Mesenchymal stem cell (in vitro differentiated cells and primary cell): ENCODE results near the gene SNX25.
A peak's percentile ranks its signal among the peaks of the same experiment; 100 is the strongest.

Experiments
- DNase-seq: peaks from one replicate; pipeline ENCODE4 v3.0.0-alpha.2; 2013
- H2AFZ ChIP-seq: one replicate; pipeline ENCODE4 v1.6.1; 2013; ENCODE audit warnings: low read depth, mild to moderate bottlenecking, control low read depth, inconsistent platforms, low read length, moderate library complexity
- H2AK5ac ChIP-seq: 2 replicates; pipeline ENCODE4 v1.6.1; 2013; ENCODE audit warnings: low read length, moderate library complexity, mild to moderate bottlenecking, inconsistent platforms; ENCODE audit not compliant: severe bottlenecking
- H2BK120ac ChIP-seq: one replicate; pipeline ENCODE4 v1.6.1; 2013; ENCODE audit warnings: low read depth, mild to moderate bottlenecking, inconsistent platforms, low read length, moderate library complexity
- H2BK12ac ChIP-seq, 2 experiments: one replicate each; pipeline ENCODE4 v1.6.1; 2013; ENCODE audit warnings: inconsistent platforms in 2 of 2, low read length in 2 of 2, mild to moderate bottlenecking in 2 of 2, moderate library complexity in 2 of 2, control low read depth in 1 of 2
- H2BK15ac ChIP-seq: one replicate; pipeline ENCODE4 v1.6.1; 2013; ENCODE audit warnings: mild to moderate bottlenecking, low read depth, inconsistent platforms; ENCODE audit not compliant: poor library complexity, severe bottlenecking
- H2BK5ac ChIP-seq: 2 replicates; pipeline ENCODE4 v1.6.1; 2013; ENCODE audit warnings: low read depth, mild to moderate bottlenecking, low read length, control low read depth, inconsistent platforms; ENCODE audit not compliant: poor library complexity, severe bottlenecking
- H3K14ac ChIP-seq, 2 experiments: one replicate each; pipeline ENCODE4 v1.6.1; 2013; ENCODE audit warnings: inconsistent platforms in 2 of 2, low read length in 2 of 2, control low read depth in 1 of 2, mild to moderate bottlenecking in 1 of 2, moderate library complexity in 1 of 2
- H3K18ac ChIP-seq, 2 experiments: one replicate each; pipeline ENCODE4 v1.6.1; 2013; ENCODE audit warnings: inconsistent platforms in 2 of 2, low read length in 2 of 2, control low read depth in 1 of 2, low read depth in 1 of 2, mild to moderate bottlenecking in 1 of 2
- H3K23ac ChIP-seq, 2 experiments: one replicate each; pipeline ENCODE4 v1.6.1; 2013; ENCODE audit warnings: inconsistent platforms in 2 of 2, low read length in 2 of 2, mild to moderate bottlenecking in 2 of 2, moderate library complexity in 2 of 2, control low read depth in 1 of 2
- H3K27ac ChIP-seq: 2 replicates; pipeline ENCODE4 v1.5.1; 2013; ENCODE audit warnings: mild to moderate bottlenecking, moderate library complexity, low read length, control low read depth, inconsistent platforms; ENCODE audit not compliant: poor library complexity, severe bottlenecking
- H3K27me3 ChIP-seq, 2 experiments: 2 replicates each; pipeline versions ENCODE4 v1.6.1 to v1.7.0; 2013; ENCODE audit warnings: low read length in 2 of 2, mild to moderate bottlenecking in 2 of 2, moderate library complexity in 2 of 2, control low read depth in 1 of 2, inconsistent platforms in 1 of 2; ENCODE audit not compliant: control insufficient read depth in 1 of 2, insufficient read depth in 1 of 2
- H3K36me3 ChIP-seq, 2 experiments: 2 replicates each; pipeline versions ENCODE4 v1.6.1 to v1.7.0; 2013; ENCODE audit warnings: low read length in 2 of 2, control low read depth in 1 of 2, inconsistent platforms in 1 of 2, low read depth in 1 of 2, mild to moderate bottlenecking in 1 of 2; ENCODE audit not compliant: insufficient read depth in 2 of 2, control insufficient read depth in 1 of 2
- H3K4ac ChIP-seq, 2 experiments: one replicate each; pipeline ENCODE4 v1.6.1; 2013; ENCODE audit warnings: inconsistent platforms in 2 of 2, low read length in 2 of 2, mild to moderate bottlenecking in 2 of 2, moderate library complexity in 2 of 2, control low read depth in 1 of 2, low read depth in 1 of 2
- H3K4me1 ChIP-seq: 2 replicates; pipeline ENCODE4 v1.6.1; 2013; ENCODE audit warnings: low read depth, low read length, control low read depth; ENCODE audit not compliant: control insufficient read depth, insufficient read depth
- H3K4me2 ChIP-seq: 2 replicates; pipeline ENCODE4 v1.6.1; 2013; ENCODE audit warnings: low read length, mild to moderate bottlenecking, inconsistent platforms; ENCODE audit not compliant: poor library complexity, severe bottlenecking
- H3K4me3 ChIP-seq, 2 experiments: 2 replicates each; pipeline versions ENCODE4 v1.5.1 to v1.7.0; 2013; ENCODE audit warnings: low read length in 2 of 2, mild to moderate bottlenecking in 2 of 2, control low read depth in 1 of 2, low read depth in 1 of 2; ENCODE audit not compliant: insufficient read depth in 1 of 2
- H3K79me1 ChIP-seq: replicated peaks from 2 replicates; pipeline ENCODE4 v1.6.1; 2013; ENCODE audit warnings: mild to moderate bottlenecking, control low read depth, low read length, inconsistent platforms; ENCODE audit not compliant: poor library complexity, severe bottlenecking
- H3K9ac ChIP-seq: 2 replicates; pipeline ENCODE4 v1.7.0; 2013; ENCODE audit warnings: mild to moderate bottlenecking, low read length, moderate library complexity
- H3K9me3 ChIP-seq: 2 replicates; pipeline ENCODE4 v1.7.0; 2013; ENCODE audit warnings: mild to moderate bottlenecking, low read length; ENCODE audit not compliant: control insufficient read depth
- H4K8ac ChIP-seq: one replicate; pipeline ENCODE4 v1.6.1; 2013; ENCODE audit warnings: inconsistent platforms, mild to moderate bottlenecking, low read length, moderate library complexity
- H4K91ac ChIP-seq: one replicate; pipeline ENCODE4 v1.6.1; 2013; ENCODE audit warnings: mild to moderate bottlenecking, low read length, inconsistent platforms
- WGBS: methylation state at CpG from one replicate; pipeline ENCODE4 v1.1.7; 2013; ENCODE audit warnings: mixed read lengths; 5-methylcytosine and 5-hydroxymethylcytosine counted together

Gene SNX25

GRCh38 chr4:185221912-185222311 lies 12.5 kb downstream of the SNX25 start:
- 87% methylated on average over 10 of the region's 10 CpGs for WGBS

GRCh38 chr4:185222598-185222997 lies 13.2 kb downstream of the SNX25 start:
- no peak overlapping the region for H3K14ac ChIP-seq
- peaks cover 22% of the 10 kb centered on the region for H3K79me1 ChIP-seq
- no peak overlapping the region for H2AFZ ChIP-seq
- no peak overlapping the region for H3K4me2 ChIP-seq
- H3K36me3 ChIP-seq: peaks cover 0 to 3% of the 10 kb centered on the region in 2 experiments
- H2BK120ac ChIP-seq: no peak overlapping the region
- no peak overlapping the region for H3K18ac ChIP-seq
- H2BK12ac ChIP-seq: no peak overlapping the region
- no peak overlapping the region for H3K4ac ChIP-seq
- H4K8ac ChIP-seq: no peak overlapping the region
- peak overlapping the region; percentile 46 for H3K9ac ChIP-seq
- H4K91ac ChIP-seq: no peak overlapping the region
- H3K4me3 ChIP-seq: no peak overlapping the region
- H3K9me3 ChIP-seq: no peaks in the 10 kb centered on the region
- H2BK5ac ChIP-seq: no peak overlapping the region
- no peak for DNase-seq
- no peak overlapping the region for H3K23ac ChIP-seq
- H2BK15ac ChIP-seq: peak overlapping the region; percentile 40
- H2AK5ac ChIP-seq: peak overlapping the region; percentile 76
- H3K4me1 ChIP-seq: peaks cover 6% of the 10 kb centered on the region
- H3K27ac ChIP-seq: peak overlapping the region; percentile 28
- H3K27me3 ChIP-seq: no peaks in the 10 kb centered on the region

More at GRCh38 chr4:185221912-185222311, 12.5 kb downstream of the SNX25 start:
- Histone ChIP-seq H3K14ac (no peak overlapping the region), H3K27ac (no peak overlapping the region), H2BK120ac (no peak overlapping the region), H2AFZ (no peak overlapping the region), H2BK15ac (no peak overlapping the region), H4K8ac (peak overlapping the region; percentile 31), H3K9me3 (no peaks in the 10 kb centered on the region), H3K9ac (no peak overlapping the region), H4K91ac (peak overlapping the region; percentile 68), H2BK5ac (no peak overlapping the region), H3K4me3 (no peak overlapping the region), H3K18ac (no peak overlapping the region), H3K4me2 (no peak overlapping the region), H2BK12ac (peak overlapping the region in 1 of 2 experiments; percentile 77), H2AK5ac (peak overlapping the region; percentile 76), H3K4me1 (peaks cover 5% of the 10 kb centered on the region), H3K4ac (no peak overlapping the region), H3K36me3 (peaks cover 0 to 3% of the 10 kb centered on the region in 2 experiments), H3K79me1 (peaks cover 19% of the 10 kb centered on the region), H3K23ac (no peak overlapping the region), H3K27me3 (no peaks in the 10 kb centered on the region)
- no peak for DNase-seq

- H2BK12ac ChIP-seq: no peak overlapping the region
- H3K18ac ChIP-seq: no peak overlapping the region
- H3K36me3 ChIP-seq: peaks cover 0 to 6% of the 10 kb centered on the region in 2 experiments
- H3K23ac ChIP-seq: no peak overlapping the region
- no peak overlapping the region for H3K14ac ChIP-seq
- H2BK120ac ChIP-seq: no peak overlapping the region
- H3K79me1 ChIP-seq: peaks cover 25% of the 10 kb centered on the region
- H3K4me1 ChIP-seq: peaks cover 6% of the 10 kb centered on the region
- no peak overlapping the region for H4K8ac ChIP-seq
- H2AFZ ChIP-seq: no peak overlapping the region
- no peak overlapping the region for H3K4me3 ChIP-seq
- H3K4me2 ChIP-seq: no peak overlapping the region
- no peaks in the 10 kb centered on the region for H3K27me3 ChIP-seq
- H3K27ac ChIP-seq: no peak overlapping the region
- no peak overlapping the region for H4K91ac ChIP-seq
- DNase-seq: no peak
- H2BK5ac ChIP-seq: no peak overlapping the region
- no peak overlapping the region for H2BK15ac ChIP-seq
- no peak overlapping the region for H3K9ac ChIP-seq
- no peak overlapping the region for H3K4ac ChIP-seq
- no peaks in the 10 kb centered on the region for H3K9me3 ChIP-seq
- H2AK5ac ChIP-seq: no peak overlapping the region
Observed at GRCh38 chr4:185224597-185224996, 15.2 kb downstream of the SNX25 start.

GRCh38 chr4:185225940-185226339 lies 16.5 kb downstream of the SNX25 start:
- peaks cover 6% of the 10 kb centered on the region for H3K4me1 ChIP-seq
- no peak overlapping the region for H2BK15ac ChIP-seq
- no peak overlapping the region for H2BK120ac ChIP-seq
- no peaks in the 10 kb centered on the region for H3K27me3 ChIP-seq
- peak overlapping the region in 1 of 2 experiments; percentile 39 for H2BK12ac ChIP-seq
- H3K23ac ChIP-seq: no peak overlapping the region
- no peak overlapping the region for H3K4ac ChIP-seq
- H2BK5ac ChIP-seq: no peak overlapping the region
- H3K4me2 ChIP-seq: no peak overlapping the region
- H2AK5ac ChIP-seq: no peak overlapping the region
- no peak overlapping the region for H4K91ac ChIP-seq
- H3K4me3 ChIP-seq: no peak overlapping the region
- peaks cover 21% of the 10 kb centered on the region for H3K79me1 ChIP-seq
- H3K9me3 ChIP-seq: no peaks in the 10 kb centered on the region
- H3K18ac ChIP-seq: no peak overlapping the region
- WGBS: 95% methylated on average over 6 of the region's 6 CpGs
- DNase-seq: no peak
- peaks cover 0 to 6% of the 10 kb centered on the region in 2 experiments for H3K36me3 ChIP-seq
- H3K9ac ChIP-seq: no peak overlapping the region
- H4K8ac ChIP-seq: no peak overlapping the region
- no peak overlapping the region for H2AFZ ChIP-seq
- H3K27ac ChIP-seq: no peak overlapping the region
- H3K14ac ChIP-seq: no peak overlapping the region
